Measurements from ENCODE around the gene GRP. TPM values are rescaled to one million over a fixed set of nuclear protein-coding genes. Genes with fewer than 3 reads are reported as not detected.
A peak's percentile ranks its signal among the peaks of the same experiment; 100 is the strongest.

Gene GRP
- total RNA-seq, 1 experiment from 2014 or later: not detected

GRCh38 chr18:59220164-59220783, 316 bp downstream of the GRP start:
- no CpG with 5 or more reads among the region's 46 CpGs for WGBS (ENCODE audit: extremely low coverage, insufficient read length, low lambda C conversion rate)
- peak; percentile 45 for DNase-seq
- H3K27ac ChIP-seq (ENCODE audit: insufficient read length, low read depth, low read length): no peak overlapping the region

More at GRCh38 chr18:59220164-59220783, 316 bp downstream of the GRP start:
- H3K79me1 ChIP-seq (ENCODE audit: insufficient read depth, low read depth, low read length, poor library complexity, severe bottlenecking): no peaks in the 10 kb centered on the region
- H2AFZ ChIP-seq (ENCODE audit: low read length): no peak overlapping the region
- H4K20me1 ChIP-seq (ENCODE audit: control insufficient read depth, insufficient read depth, insufficient read length): no peaks in the 10 kb centered on the region
- no peaks in the 10 kb centered on the region for H3K4me1 ChIP-seq (ENCODE audit: insufficient read depth, low read length)
- no peak overlapping the region for H2BK120ac ChIP-seq (ENCODE audit: low read depth, low read length, poor library complexity, severe bottlenecking)
- H3K18ac ChIP-seq (ENCODE audit: insufficient read length, low read depth, low read length): no peak overlapping the region
- no peak overlapping the region for H2BK20ac ChIP-seq (ENCODE audit: low read depth, low read length, poor library complexity, severe bottlenecking)
- no peak overlapping the region for H4K5ac ChIP-seq (ENCODE audit: insufficient read length, low read depth, low read length)
- Mint-ChIP-seq H3K9me3 (peaks cover 0 to 2% of the 10 kb centered on the region in 2 experiments; a peak in 1 of 5 replicates), H3K4me1 (peaks cover 12 to 22% of the 10 kb centered on the region in 2 experiments), H3K36me3 (ENCODE audit: insufficient read depth in 1 of 3, low read depth in 3 of 3) (no peaks in the 10 kb centered on the region; a peak in 1 of 7 replicates), H3K27ac (no peak overlapping the region), H3K27me3 (ENCODE audit: low read depth) (peaks cover 100% of the 10 kb centered on the region), H3K4me3 (peak overlapping the region; percentile 69 to 92)
- no peak overlapping the region for H2BK5ac ChIP-seq (ENCODE audit: insufficient read length, low read length)
- no peak overlapping the region for H3K9ac ChIP-seq (ENCODE audit: extremely low read depth, insufficient read length, low read length)
- no peak overlapping the region for H2BK15ac ChIP-seq (ENCODE audit: low read depth, low read length)
- no peak overlapping the region for H4K8ac ChIP-seq (replicated peaks; ENCODE audit: insufficient read length, low read depth, low read length)
- no peak overlapping the region for H3K4ac ChIP-seq (ENCODE audit: low read depth, low read length)
- no peak overlapping the region for H3K14ac ChIP-seq (ENCODE audit: insufficient read depth, low read length)
- H3K56ac ChIP-seq (ENCODE audit: insufficient read length, low read depth, low read length): no peak overlapping the region
- H3K79me2 ChIP-seq (ENCODE audit: insufficient read depth, low read length): no peaks in the 10 kb centered on the region
- H2BK12ac ChIP-seq (ENCODE audit: insufficient read length, low read depth, low read length): no peak overlapping the region
- H2AK5ac ChIP-seq (ENCODE audit: insufficient read length, low read length): no peak overlapping the region
- H4K91ac ChIP-seq (ENCODE audit: insufficient read length, low read depth, low read length): no peak overlapping the region
- H3K27me3 ChIP-seq (ENCODE audit: insufficient read depth, low read length): peaks cover 47% of the 10 kb centered on the region
- peak overlapping the region; percentile 81 for H3K4me2 ChIP-seq (ENCODE audit: insufficient read depth, insufficient read length, low read length)
- H3K23ac ChIP-seq (ENCODE audit: insufficient read length, low read depth, low read length): no peak overlapping the region
- H3K23me2 ChIP-seq (ENCODE audit: insufficient read length, low read depth, low read length, poor library complexity, severe bottlenecking): peaks cover 13% of the 10 kb centered on the region
- no peak overlapping the region for H3T11ph ChIP-seq (ENCODE audit: low read length)
- TF ChIP-seq CTCF (conservative IDR thresholded peaks at IDR 0.05): 0 out of 3 replicates have a peak, but pooled peaks have one; percentile 4
- no peaks in the 10 kb centered on the region for H3K9me3 ChIP-seq (ENCODE audit: control insufficient read depth, low read depth, low read length)

All from H9 (cell line).